GM12878 (cell line): ENCODE data around the gene GNGT2.

Source experiments
- EP300 ChIP-seq, 2 experiments: fragments of 150-350 bp in 1 of 2; IDR thresholded peaks; 2 replicates each; pipeline ENCODE4 v1.6.1; 2011 to 2012; ENCODE audit warnings: low read depth in 2 of 2, low read length in 2 of 2, borderline replicate concordance in 1 of 2, improper control_type of control experiment in 1 of 2, inconsistent platforms in 1 of 2; ENCODE audit not compliant: control insufficient read depth in 1 of 2
- EZH2 ChIP-seq: IDR thresholded peaks from 2 replicates; pipeline ENCODE4 v1.6.1; 2012; ENCODE audit warnings: low read depth, mild to moderate bottlenecking, control low read depth, inconsistent platforms, low read length, borderline replicate concordance; ENCODE audit not compliant: control insufficient read depth
- GABPA ChIP-seq: IDR thresholded peaks from 2 replicates; pipeline ENCODE4 v1.6.1; 2014; ENCODE audit warnings: antibody characterized with exemption, low read depth, mild to moderate bottlenecking, inconsistent platforms
- POLR2A ChIP-seq: IDR thresholded peaks from 2 replicates; pipeline ENCODE4 v1.6.1; 2011; ENCODE audit warnings: low read depth, mild to moderate bottlenecking, low read length
- SREBF2 ChIP-seq: IDR thresholded peaks from 2 replicates; pipeline ENCODE4 v1.6.1; 2012; ENCODE audit warnings: mild to moderate bottlenecking, low read length
- YY1 ChIP-seq: IDR thresholded peaks from 2 replicates; pipeline ENCODE4 v1.6.1; 2011; ENCODE audit warnings: low read depth, mild to moderate bottlenecking, low read length
- TF ChIP-seq, protein P1 (sequence below), 3 experiments: IDR thresholded peaks in 2 of 3; conservative IDR thresholded peaks in 1 of 3; 2 replicates each; pipeline ENCODE4 v1.5.1; 2011; ENCODE audit warnings: low read depth in 3 of 3, low read length in 3 of 3, mild to moderate bottlenecking in 3 of 3, control low read depth in 2 of 3, moderate library complexity in 2 of 3, inconsistent platforms in 1 of 3, mixed read lengths in 1 of 3; ENCODE audit not compliant: control insufficient read depth in 2 of 3, insufficient read depth in 1 of 3; ENCODE audit errors: extremely low read depth in 1 of 3

DNA sequence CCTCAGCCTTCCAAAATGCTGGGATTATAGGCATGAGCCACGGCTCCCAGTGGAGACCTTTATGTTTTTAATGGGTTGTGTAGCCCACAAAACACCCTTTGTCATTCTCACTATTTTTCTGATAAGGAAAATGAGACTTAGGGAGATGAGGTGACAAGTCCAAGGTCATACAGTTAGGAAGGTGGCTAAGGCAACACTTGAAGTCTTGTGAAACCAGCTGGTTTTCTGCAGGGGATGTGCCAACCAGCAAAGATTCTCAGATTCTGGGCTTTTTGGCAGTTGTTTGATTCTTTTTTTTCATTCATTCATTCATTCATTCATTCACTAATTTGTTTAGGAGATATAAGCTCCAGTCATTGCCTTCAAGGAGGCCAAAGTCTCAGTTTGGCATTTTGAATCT lies 30.2 kb upstream of the GNGT2 start:
- no peak for TF ChIP-seq YY1
- TF ChIP-seq, protein P1, sequence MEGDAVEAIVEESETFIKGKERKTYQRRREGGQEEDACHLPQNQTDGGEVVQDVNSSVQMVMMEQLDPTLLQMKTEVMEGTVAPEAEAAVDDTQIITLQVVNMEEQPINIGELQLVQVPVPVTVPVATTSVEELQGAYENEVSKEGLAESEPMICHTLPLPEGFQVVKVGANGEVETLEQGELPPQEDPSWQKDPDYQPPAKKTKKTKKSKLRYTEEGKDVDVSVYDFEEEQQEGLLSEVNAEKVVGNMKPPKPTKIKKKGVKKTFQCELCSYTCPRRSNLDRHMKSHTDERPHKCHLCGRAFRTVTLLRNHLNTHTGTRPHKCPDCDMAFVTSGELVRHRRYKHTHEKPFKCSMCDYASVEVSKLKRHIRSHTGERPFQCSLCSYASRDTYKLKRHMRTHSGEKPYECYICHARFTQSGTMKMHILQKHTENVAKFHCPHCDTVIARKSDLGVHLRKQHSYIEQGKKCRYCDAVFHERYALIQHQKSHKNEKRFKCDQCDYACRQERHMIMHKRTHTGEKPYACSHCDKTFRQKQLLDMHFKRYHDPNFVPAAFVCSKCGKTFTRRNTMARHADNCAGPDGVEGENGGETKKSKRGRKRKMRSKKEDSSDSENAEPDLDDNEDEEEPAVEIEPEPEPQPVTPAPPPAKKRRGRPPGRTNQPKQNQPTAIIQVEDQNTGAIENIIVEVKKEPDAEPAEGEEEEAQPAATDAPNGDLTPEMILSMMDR (IDR thresholded peaks at IDR 0.05 in 2 of 3, conservative IDR thresholded peaks at IDR 0.05 in 1 of 3; ENCODE audit: control insufficient read depth in 2 of 3, extremely low read depth in 1 of 3, insufficient read depth in 1 of 3, low read depth in 3 of 3, low read length in 3 of 3): no peak
- TF ChIP-seq SREBF2: no peak
- TF ChIP-seq POLR2A: no peak
- TF ChIP-seq EP300 (IDR thresholded peaks at IDR 0.05; ENCODE audit: borderline replicate concordance in 1 of 2, control insufficient read depth in 1 of 2, low read depth in 2 of 2, low read length in 2 of 2): no peak
- TF ChIP-seq GABPA: no peak
- TF ChIP-seq EZH2: no peak
